Transverse colon (tissue), 4 donors: Measurements from ENCODE around the gene RAET1E. TPM values are rescaled to one million over a fixed set of nuclear protein-coding genes. Genes with fewer than 3 reads are reported as not detected.

ENCODE experiments used
- DNase-seq: peaks from one replicate; pipeline ENCODE4 v3.0.0-alpha.2; 2019
- H3K27ac ChIP-seq, 4 donors: fragments of 200-600 bp; sonication (generic); 2 replicates each; pipeline ENCODE4 v1.5.1; 2016 to 2018; ENCODE audit warnings: inconsistent platforms in 4 of 4
- H3K27me3 ChIP-seq: fragments of 200-600 bp; sonication (generic); 2 replicates; pipeline ENCODE4 v1.5.1; 2017; ENCODE audit warnings: inconsistent platforms
- H3K36me3 ChIP-seq, 4 donors: fragments of 200-600 bp; sonication (generic); 2 replicates each; pipeline ENCODE4 v1.5.1; 2017 to 2019; ENCODE audit warnings: inconsistent platforms in 4 of 4
- H3K4me1 ChIP-seq, 4 donors: fragments of 200-600 bp; sonication (generic); 2 replicates each; pipeline ENCODE4 v1.5.1; 2017 to 2020; ENCODE audit warnings: inconsistent platforms in 4 of 4
- H3K4me3 ChIP-seq, 4 donors: fragments of 200-600 bp; sonication (generic); 1 replicate in 1 of 4; 2 replicates in 3 of 4; pipeline versions ENCODE4 v1.5.1 to v1.6.1; 2017 to 2019; ENCODE audit warnings: inconsistent platforms in 4 of 4
- H3K9me3 ChIP-seq, 2 donors: fragments of 200-600 bp; sonication (generic); 2 replicates each; pipeline ENCODE4 v1.5.1; 2017 to 2019; ENCODE audit warnings: inconsistent platforms in 2 of 2
- CTCF ChIP-seq, 5 experiments: fragments of 200-600 bp in 3 of 5; fragments of 450-650 bp in 2 of 5; sonication (generic) in 3 of 5; IDR thresholded peaks; 1 replicate in 2 of 5; 2 replicates in 3 of 5; pipeline ENCODE4 v1.5.1; 2016 to 2017; ENCODE audit warnings: antibody characterized with exemption in 5 of 5, inconsistent platforms in 3 of 5, mild to moderate bottlenecking in 2 of 5, moderate library complexity in 1 of 5
- EP300 ChIP-seq: sonication (generic); formaldehyde crosslinking; IDR thresholded peaks from one replicate; pipeline ENCODE4 v1.6.1; 2017; ENCODE audit warnings: antibody characterized with exemption, low read depth
- POLR2A ChIP-seq: fragments of 450-650 bp; IDR thresholded peaks from one replicate; pipeline ENCODE4 v1.6.1; 2016; ENCODE audit warnings: antibody characterized with exemption, mild to moderate bottlenecking, moderate library complexity
- POLR2AphosphoS5 ChIP-seq, 3 donors: sonication (generic); formaldehyde crosslinking; IDR thresholded peaks; one replicate each; pipeline ENCODE4 v1.6.1; 2016; ENCODE audit warnings: antibody characterized with exemption in 3 of 3
- WGBS, 2 donors: methylation state at CpG; one replicate each; pipeline ENCODE4 v1.1.5; 2018; ENCODE audit warnings: low coverage in 1 of 2; 5-methylcytosine and 5-hydroxymethylcytosine counted together
- in situ Hi-C, 4 donors: fragments of 200-750 bp; cut with MboI; loops; one replicate each; pipeline versions ENCODE4 v1.15.0 to v1.15.1; 2017; ENCODE audit warnings: low sequenced_read_pairs in 3 of 4, low pct_ligation_motif_present in 1 of 4, low pct_unique_long_range_greater_than_20kb in 1 of 4
- intact Hi-C: fragments of 100-400 bp; cut with DNase I; formaldehyde crosslinking; loops from one replicate; pipeline ENCODE4 v1.15.1; 2023; ENCODE audit warnings: low total_unique reads
- total RNA-seq, 4 donors: library from RNA; depleted of rRNA; stranded (reverse); fragments of >200 nt; gene quantifications; one replicate each; pipeline ENCODE4 v1.1.0, GENCODE V29; 2016

Gene RAET1E
- total RNA-seq, 4 donors from 2014 or later = not detected

GRCh38 chr6:149918151-149918905 lies 20.4 kb upstream of the RAET1E start:
- H3K4me1 ChIP-seq = peaks cover 6 to 12% (median 8%) of the 10 kb centered on the region in 4 donors
- 83 to 93% methylated on average over 5 to 6 of the region's 6 CpGs for WGBS, 2 donors
- peaks cover 11% of the 10 kb centered on the region for H3K27me3 ChIP-seq
- H3K9me3 ChIP-seq = no peaks in the 10 kb centered on the region
- TF ChIP-seq POLR2A = no peak
- TF ChIP-seq POLR2AphosphoS5 (IDR thresholded peaks at IDR 0.05) = no peak
- no peak for TF ChIP-seq CTCF (IDR thresholded peaks at IDR 0.05)
- no peak for TF ChIP-seq EP300
- H3K4me3 ChIP-seq = no peak overlapping the region
- in situ Hi-C loops (no loop called here), intact Hi-C loops (no loop called here)
- no peaks in the 10 kb centered on the region for H3K36me3 ChIP-seq
- DNase-seq = no peak
- H3K27ac ChIP-seq = no peak overlapping the region

GRCh38 chr6:149917679-149918078 lies 19.8 kb upstream of the RAET1E start:
- DNase-seq = no peak
- peaks cover 5% of the 10 kb centered on the region for H3K27me3 ChIP-seq
- in situ Hi-C loops (no loop called here), intact Hi-C loops (no loop called here)
- H3K9me3 ChIP-seq = no peaks in the 10 kb centered on the region
- 80 to 89% methylated on average over 1 to 2 of the region's 2 CpGs for whole genome bisulfite sequencing, 2 donors
- H3K27ac ChIP-seq = no peak overlapping the region
- TF ChIP-seq POLR2AphosphoS5 (IDR thresholded peaks at IDR 0.05) (no peak), CTCF (IDR thresholded peaks at IDR 0.05) (no peak), EP300 (no peak), POLR2A (no peak)
- H3K4me3 ChIP-seq = no peak overlapping the region
- no peaks in the 10 kb centered on the region for H3K36me3 ChIP-seq
- peaks cover 4 to 5% (median 5%) of the 10 kb centered on the region in 4 donors for H3K4me1 ChIP-seq

GRCh38 chr6:149915970-149916865 lies 18.3 kb upstream of the RAET1E start:
- intact Hi-C loops = no loop called here
- WGBS, 2 donors = 81 to 87% methylated on average over 5 to 10 of the region's 10 CpGs
- TF ChIP-seq POLR2AphosphoS5 (IDR thresholded peaks at IDR 0.05) (no peak), EP300 (no peak), POLR2A (no peak)
- no peak for DNase-seq
- H3K27me3 ChIP-seq = no peaks in the 10 kb centered on the region
- no peaks in the 10 kb centered on the region for H3K9me3 ChIP-seq
- H3K36me3 ChIP-seq = no peaks in the 10 kb centered on the region
- in situ Hi-C loops = no loop called here
- no peak overlapping the region for H3K4me3 ChIP-seq
- no peaks in the 10 kb centered on the region for H3K4me1 ChIP-seq
- no peak overlapping the region for H3K27ac ChIP-seq

GRCh38 chr6:149913540-149914240 lies 15.8 kb upstream of the RAET1E start:
- Histone ChIP-seq H3K36me3 (no peaks in the 10 kb centered on the region), H3K4me3 (no peak overlapping the region), H3K4me1 (no peaks in the 10 kb centered on the region), H3K27ac (no peak overlapping the region), H3K9me3 (peaks cover 0 to 2% of the 10 kb centered on the region in 2 donors), H3K27me3 (no peaks in the 10 kb centered on the region)
- TF ChIP-seq EP300 = no peak
- no peak for TF ChIP-seq POLR2AphosphoS5 (IDR thresholded peaks at IDR 0.05)
- no peak for TF ChIP-seq CTCF (IDR thresholded peaks at IDR 0.05)
- no peak for TF ChIP-seq POLR2A
- 50 to 82% methylated on average over 1 to 9 of the region's 9 CpGs for WGBS, 2 donors
- intact Hi-C loops (no loop called here), in situ Hi-C loops (no loop called here)
- no peak for DNase-seq
